Calu3 (cell line): ENCODE measurements around the gene SGK1. TPM values are rescaled to one million over a fixed set of nuclear protein-coding genes. Genes with fewer than 3 reads are reported as not detected.

Experiments
- BruUV-seq: library from RNA; stranded (reverse); fragments of 400-500 nt; replicated peaks from 2 replicates; lab custom pipeline; 2021; lab: Mats Ljungman, UMichigan
- CTCF ChIA-PET: fragments of 300-600 bp; sonication (Branson Sonifier 250); formaldehyde crosslinking; loops from one replicate; lab custom pipeline; 2022; ENCODE audit warnings: antibody characterized with exemption; lab: Charles Lee
- DNase-seq: peaks from one replicate; pipeline ENCODE4 v3.0.0; 2022
- H3K27ac Mint-ChIP-seq: one replicate; pipeline ENCODE4 v1.8.0; 2022; ENCODE audit warnings: mixed read lengths; ENCODE audit not compliant: unreplicated experiment
- H3K27me3 Mint-ChIP-seq: one replicate; pipeline ENCODE4 v1.8.0; 2022; ENCODE audit warnings: mixed read lengths; ENCODE audit not compliant: unreplicated experiment
- H3K36me3 Mint-ChIP-seq: one replicate; pipeline ENCODE4 v1.8.0; 2022; ENCODE audit warnings: mild to moderate bottlenecking, moderate library complexity, mixed read lengths; ENCODE audit not compliant: insufficient read depth, unreplicated experiment
- H3K4me1 Mint-ChIP-seq: one replicate; pipeline ENCODE4 v1.8.0; 2022; ENCODE audit warnings: mild to moderate bottlenecking, low read depth, mixed read lengths; ENCODE audit not compliant: unreplicated experiment
- H3K4me3 Mint-ChIP-seq: one replicate; pipeline ENCODE4 v1.8.0; 2022; ENCODE audit warnings: mild to moderate bottlenecking, low read depth, moderate library complexity, mixed read lengths; ENCODE audit not compliant: unreplicated experiment
- H3K9me3 Mint-ChIP-seq: one replicate; pipeline ENCODE4 v1.8.0; 2022; ENCODE audit warnings: low read depth, mixed read lengths; ENCODE audit not compliant: unreplicated experiment
- intact Hi-C: fragments of 100-400 bp; cut with micrococcal nuclease; formaldehyde crosslinking; loops from one replicate; pipeline ENCODE4 v1.10.0; 2022; ENCODE audit not compliant: unreplicated experiment
- total RNA-seq: library from RNA; stranded (reverse); gene quantifications from 2 replicates; pipeline ENCODE4 v1.2.3, GENCODE V29; 2022
- TF ChIP-seq, protein P1 (sequence below): fragments of 200-600 bp; IDR thresholded peaks from one replicate; pipeline ENCODE4 v1.8.0; 2022; ENCODE audit warnings: antibody characterized with exemption; ENCODE audit not compliant: unreplicated experiment

Gene SGK1
- total RNA-seq, 1 experiment from 2014 or later = 21.8 TPM

DNA sequence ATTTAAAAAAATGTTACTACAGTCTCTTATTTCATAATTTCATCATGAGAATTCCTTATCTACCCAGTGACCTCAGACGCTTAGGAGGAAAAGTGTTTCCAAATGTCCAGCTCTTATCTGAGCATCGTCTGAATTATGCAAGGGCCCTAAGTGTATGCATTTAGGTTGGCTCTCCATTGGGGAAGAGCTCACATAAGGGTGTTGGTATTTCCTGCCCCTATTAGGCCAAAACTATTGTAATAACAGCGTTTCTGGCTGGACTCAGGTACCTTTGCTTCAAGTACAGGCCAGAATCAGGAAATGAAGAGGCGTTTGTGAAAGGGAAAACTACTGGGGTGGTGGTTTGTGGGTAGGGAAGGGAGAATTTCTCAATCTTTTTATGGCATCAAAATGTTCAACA, 40.4 kb upstream of the SGK1 start:
- TF ChIP-seq, protein P1, sequence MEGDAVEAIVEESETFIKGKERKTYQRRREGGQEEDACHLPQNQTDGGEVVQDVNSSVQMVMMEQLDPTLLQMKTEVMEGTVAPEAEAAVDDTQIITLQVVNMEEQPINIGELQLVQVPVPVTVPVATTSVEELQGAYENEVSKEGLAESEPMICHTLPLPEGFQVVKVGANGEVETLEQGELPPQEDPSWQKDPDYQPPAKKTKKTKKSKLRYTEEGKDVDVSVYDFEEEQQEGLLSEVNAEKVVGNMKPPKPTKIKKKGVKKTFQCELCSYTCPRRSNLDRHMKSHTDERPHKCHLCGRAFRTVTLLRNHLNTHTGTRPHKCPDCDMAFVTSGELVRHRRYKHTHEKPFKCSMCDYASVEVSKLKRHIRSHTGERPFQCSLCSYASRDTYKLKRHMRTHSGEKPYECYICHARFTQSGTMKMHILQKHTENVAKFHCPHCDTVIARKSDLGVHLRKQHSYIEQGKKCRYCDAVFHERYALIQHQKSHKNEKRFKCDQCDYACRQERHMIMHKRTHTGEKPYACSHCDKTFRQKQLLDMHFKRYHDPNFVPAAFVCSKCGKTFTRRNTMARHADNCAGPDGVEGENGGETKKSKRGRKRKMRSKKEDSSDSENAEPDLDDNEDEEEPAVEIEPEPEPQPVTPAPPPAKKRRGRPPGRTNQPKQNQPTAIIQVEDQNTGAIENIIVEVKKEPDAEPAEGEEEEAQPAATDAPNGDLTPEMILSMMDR = no peak
- CTCF ChIA-PET = no interaction called here
- no TSS peak for BruUV-seq
- Mint-ChIP-seq H3K36me3 (no peaks in the 10 kb centered on the region), H3K27ac (no peak overlapping the region), H3K4me1 (no peaks in the 10 kb centered on the region), H3K27me3 (no peaks in the 10 kb centered on the region), H3K9me3 (peaks cover 10% of the 10 kb centered on the region), H3K4me3 (no peak overlapping the region)
- intact Hi-C loops = no loop called here
- DNase-seq = no peak

DNA sequence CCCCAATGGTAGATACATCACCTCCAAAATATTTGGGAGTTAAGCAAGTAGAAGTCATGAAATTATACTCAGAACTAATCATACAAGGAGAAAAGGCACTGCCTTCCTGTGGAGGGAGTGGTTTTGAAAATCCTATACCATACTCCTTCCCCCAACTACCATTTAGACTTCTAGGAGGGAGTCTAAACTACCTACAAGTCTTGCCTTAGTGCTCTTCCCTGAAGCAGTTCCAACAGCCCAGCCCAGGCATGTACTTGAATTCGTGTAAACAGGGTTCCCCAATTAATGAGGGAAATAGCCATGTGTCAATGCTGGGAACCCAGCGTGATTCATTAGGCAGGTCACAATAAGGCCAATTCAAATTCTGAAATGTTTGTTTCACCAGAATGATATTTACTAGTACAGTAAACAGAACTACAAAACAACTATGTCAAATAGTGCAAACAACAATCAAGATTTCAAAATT, 39.1 kb upstream of the SGK1 start:
- DNase-seq = no peak

DNA sequence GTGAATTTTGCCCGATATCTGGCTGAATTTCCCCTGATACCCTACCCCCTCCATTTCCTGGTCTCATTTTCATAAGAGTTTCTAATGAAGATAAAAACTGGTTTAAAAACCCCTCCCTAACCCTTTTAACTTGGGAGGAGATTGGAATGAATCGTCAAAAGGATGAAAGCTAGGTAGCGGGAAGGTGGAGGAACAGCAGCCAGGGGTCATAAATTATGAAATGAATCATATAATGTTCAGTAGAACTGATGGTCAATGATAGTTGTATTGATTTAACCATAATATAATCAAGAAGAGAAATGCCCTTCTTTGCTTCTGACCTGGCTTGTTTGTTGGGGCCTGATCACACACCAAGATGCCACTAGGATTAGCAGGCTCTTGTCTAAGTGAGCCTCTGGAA, 38.5 kb upstream of the SGK1 start:
- Mint-ChIP-seq H3K4me1 (no peaks in the 10 kb centered on the region), H3K4me3 (no peak overlapping the region), H3K27me3 (no peaks in the 10 kb centered on the region), H3K27ac (no peak overlapping the region), H3K36me3 (no peaks in the 10 kb centered on the region), H3K9me3 (peaks cover 10% of the 10 kb centered on the region)
- no peak for DNase-seq
- BruUV-seq = no TSS peak
- TF ChIP-seq, protein P1 = no peak
- intact Hi-C loops = no loop called here
- CTCF ChIA-PET = no interaction called here

More for the DNA sequence above, 39.1 kb upstream of the SGK1 start:
- CTCF ChIA-PET = no interaction called here
- Mint-ChIP-seq H3K27ac (no peak overlapping the region), H3K9me3 (peaks cover 10% of the 10 kb centered on the region), H3K4me1 (no peaks in the 10 kb centered on the region), H3K36me3 (no peaks in the 10 kb centered on the region), H3K4me3 (no peak overlapping the region), H3K27me3 (no peaks in the 10 kb centered on the region)
- intact Hi-C loops = no loop called here
- TF ChIP-seq, protein P1 = no peak
- no TSS peak for BruUV-seq

DNA sequence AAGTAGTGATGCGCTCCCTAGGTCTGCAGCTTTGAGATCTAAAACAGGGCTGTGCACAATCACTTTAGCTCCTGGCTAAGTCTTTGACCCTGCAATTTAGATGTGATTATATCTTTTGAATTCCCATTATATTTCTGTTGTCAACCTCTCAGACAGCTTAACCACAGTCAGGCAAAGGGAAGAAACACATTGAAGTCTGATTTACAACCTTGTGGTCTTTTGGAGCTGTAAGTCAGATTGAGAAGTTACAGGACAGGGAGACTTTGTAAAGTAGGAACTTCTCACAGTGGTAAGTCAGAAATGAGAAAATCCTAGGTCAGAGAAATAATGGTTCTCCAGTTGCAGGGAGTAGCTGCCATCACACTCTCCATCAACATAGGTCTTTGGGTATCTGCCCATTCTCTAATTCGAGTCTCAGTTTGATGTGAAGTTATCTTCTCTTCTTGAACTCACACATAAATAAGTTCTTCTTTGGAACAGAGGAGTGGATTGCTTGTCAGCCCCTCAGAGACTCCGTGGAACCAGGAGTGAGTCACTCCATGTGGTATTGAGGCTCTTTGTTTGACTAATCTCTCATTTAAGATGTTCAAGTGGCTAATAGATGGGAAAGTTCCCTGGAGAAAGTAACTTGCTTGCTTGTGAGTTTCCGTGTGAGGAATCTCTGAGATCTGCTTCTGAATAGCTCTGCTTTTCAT, 35.0 kb upstream of the SGK1 start:
- Mint-ChIP-seq H3K9me3 (peaks cover 10% of the 10 kb centered on the region), H3K27me3 (no peaks in the 10 kb centered on the region), H3K27ac (no peak overlapping the region), H3K36me3 (no peaks in the 10 kb centered on the region), H3K4me3 (no peak overlapping the region), H3K4me1 (no peaks in the 10 kb centered on the region)
- no peak for DNase-seq
- TF ChIP-seq, protein P1 = no peak
- CTCF ChIA-PET = interaction anchor here (0.7 kb wide), 1 partner anchor 59 kb away, joined by 3 read pairs; no protein-coding TSS in a partner anchor
- BruUV-seq = no TSS peak
- intact Hi-C loops = no loop called here
